ENCODE data around the gene KCNQ2.

GRCh38 chr20:63456429-63457284, 15.8 kb downstream of the KCNQ2 start:
- TF ChIP-seq POLR2A (IDR thresholded peaks at IDR 0.05) (no peak), CTCF (IDR thresholded peaks at IDR 0.05) (no peak)

Data from adrenal gland (tissue), 5 donors.